OCI-LY1 (cell line): ENCODE measurements around the gene PAK5.

Source experiments
- H2AFZ ChIP-seq: fragments of 200-600 bp; sonication (generic), shearing (Covaris generic); 2 replicates; pipeline ENCODE4 v1.6.0; 2014; ENCODE audit warnings: antibody characterized with exemption, mild to moderate bottlenecking, low read length
- H3F3A ChIP-seq: fragments of 200-600 bp; sonication (generic), shearing (Covaris generic); 2 replicates; pipeline ENCODE4 v1.6.0; 2014; ENCODE audit warnings: mild to moderate bottlenecking, antibody characterized with exemption, low read length, moderate library complexity; ENCODE audit not compliant: insufficient read depth
- H3K27ac ChIP-seq: fragments of 200-600 bp; sonication (generic); 2 replicates; pipeline ENCODE4 v1.5.1; 2014; ENCODE audit warnings: low read length, mixed run types, mild to moderate bottlenecking, low read depth; ENCODE audit not compliant: poor library complexity, severe bottlenecking
- H3K27me3 ChIP-seq: fragments of 200-600 bp; sonication (generic); 2 replicates; pipeline ENCODE4 v1.6.0; 2014; ENCODE audit warnings: antibody characterized with exemption, mild to moderate bottlenecking, low read length, moderate library complexity; ENCODE audit not compliant: insufficient read depth
- H3K36me3 ChIP-seq: fragments of 200-600 bp; sonication (generic); 2 replicates; pipeline ENCODE4 v1.6.1; 2014; ENCODE audit warnings: mild to moderate bottlenecking, antibody characterized with exemption, low read length, moderate library complexity, mixed read lengths; ENCODE audit not compliant: insufficient read depth
- H3K4me1 ChIP-seq: fragments of 200-600 bp; sonication (generic); 2 replicates; pipeline ENCODE4 v1.5.1; 2014; ENCODE audit warnings: mild to moderate bottlenecking, low read length, moderate library complexity; ENCODE audit not compliant: insufficient read depth, severe bottlenecking
- H3K4me2 ChIP-seq: fragments of 200-600 bp; sonication (generic), shearing (Covaris generic); 2 replicates; pipeline ENCODE4 v1.6.1; 2014; ENCODE audit warnings: low read length
- H3K4me3 ChIP-seq: fragments of 200-600 bp; sonication (generic); 2 replicates; pipeline ENCODE4 v1.5.1; 2014; ENCODE audit warnings: low read length, low read depth, mild to moderate bottlenecking, mixed read lengths; ENCODE audit not compliant: poor library complexity, severe bottlenecking
- H3K79me2 ChIP-seq: fragments of 200-600 bp; shearing (Covaris generic); 2 replicates; pipeline ENCODE4 v1.6.1; 2016; ENCODE audit warnings: mixed run types, low read length, mixed read lengths; ENCODE audit not compliant: insufficient read depth
- H3K9ac ChIP-seq: fragments of 200-600 bp; sonication (generic), shearing (Covaris generic); 2 replicates; pipeline ENCODE4 v1.6.1; 2014; ENCODE audit warnings: mild to moderate bottlenecking, low read length, mixed read lengths
- H3K9me2 ChIP-seq: fragments of 200-600 bp; sonication (generic), shearing (Covaris generic); 2 replicates; pipeline ENCODE4 v1.6.1; 2014; ENCODE audit warnings: low read depth, mild to moderate bottlenecking, low read length, mixed read lengths
- H3K9me3 ChIP-seq: fragments of 200-600 bp; shearing (Covaris generic); 2 replicates; pipeline ENCODE4 v1.6.1; 2014; ENCODE audit warnings: low read length, mixed read lengths
- H4K20me1 ChIP-seq: fragments of 200-600 bp; sonication (generic), shearing (Covaris generic); 2 replicates; pipeline ENCODE4 v1.6.0; 2016; ENCODE audit warnings: mild to moderate bottlenecking, low read length; ENCODE audit not compliant: insufficient read depth
- EZH2 ChIP-seq: fragments of 200-600 bp; sonication (generic), shearing (Covaris generic); IDR thresholded peaks from 2 replicates; pipeline ENCODE4 v1.8.0; 2017; ENCODE audit warnings: borderline replicate concordance, mixed run types, mild to moderate bottlenecking, antibody characterized with exemption, low read length, moderate library complexity, mixed read lengths
- TF ChIP-seq, protein P1 (sequence below): fragments of 200-600 bp; sonication (generic), shearing (Covaris generic); IDR thresholded peaks from 2 replicates; pipeline ENCODE4 v1.5.1; 2017; ENCODE audit warnings: mild to moderate bottlenecking, antibody characterized with exemption, low read length, moderate library complexity, mixed read lengths

PAK5 gene

DNA sequence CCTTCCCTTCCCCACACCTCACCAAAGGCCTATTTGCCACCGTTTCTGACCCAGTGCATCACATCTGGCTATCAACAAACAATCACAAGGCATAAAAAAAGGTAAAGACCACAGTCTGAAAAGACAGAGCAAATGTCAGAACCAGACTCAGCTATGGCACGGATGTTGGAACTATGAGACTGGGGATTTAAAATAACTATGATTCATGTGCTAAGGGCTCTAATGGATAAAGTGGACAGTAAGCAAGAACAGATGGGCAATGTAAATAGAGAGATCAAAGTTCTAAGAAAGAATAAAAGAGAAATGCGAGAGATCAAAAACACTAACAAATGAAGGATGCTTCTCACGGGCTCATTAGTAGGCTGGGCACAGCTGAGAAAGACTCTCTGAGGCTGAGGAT is 225.0 kb downstream of the PAK5 start:
- Histone ChIP-seq H3K4me3 (no peak overlapping the region), H3K36me3 (no peaks in the 10 kb centered on the region), H2AFZ (no peak overlapping the region), H3K9ac (no peak overlapping the region), H3F3A (no peaks in the 10 kb centered on the region), H4K20me1 (no peaks in the 10 kb centered on the region), H3K4me1 (peaks cover 14% of the 10 kb centered on the region), H3K9me2 (no peaks in the 10 kb centered on the region), H3K79me2 (no peaks in the 10 kb centered on the region), H3K27me3 (no peaks in the 10 kb centered on the region), H3K27ac (no peak overlapping the region), H3K4me2 (no peak overlapping the region), H3K9me3 (no peaks in the 10 kb centered on the region)
- TF ChIP-seq EZH2: no peak
- TF ChIP-seq, protein P1, sequence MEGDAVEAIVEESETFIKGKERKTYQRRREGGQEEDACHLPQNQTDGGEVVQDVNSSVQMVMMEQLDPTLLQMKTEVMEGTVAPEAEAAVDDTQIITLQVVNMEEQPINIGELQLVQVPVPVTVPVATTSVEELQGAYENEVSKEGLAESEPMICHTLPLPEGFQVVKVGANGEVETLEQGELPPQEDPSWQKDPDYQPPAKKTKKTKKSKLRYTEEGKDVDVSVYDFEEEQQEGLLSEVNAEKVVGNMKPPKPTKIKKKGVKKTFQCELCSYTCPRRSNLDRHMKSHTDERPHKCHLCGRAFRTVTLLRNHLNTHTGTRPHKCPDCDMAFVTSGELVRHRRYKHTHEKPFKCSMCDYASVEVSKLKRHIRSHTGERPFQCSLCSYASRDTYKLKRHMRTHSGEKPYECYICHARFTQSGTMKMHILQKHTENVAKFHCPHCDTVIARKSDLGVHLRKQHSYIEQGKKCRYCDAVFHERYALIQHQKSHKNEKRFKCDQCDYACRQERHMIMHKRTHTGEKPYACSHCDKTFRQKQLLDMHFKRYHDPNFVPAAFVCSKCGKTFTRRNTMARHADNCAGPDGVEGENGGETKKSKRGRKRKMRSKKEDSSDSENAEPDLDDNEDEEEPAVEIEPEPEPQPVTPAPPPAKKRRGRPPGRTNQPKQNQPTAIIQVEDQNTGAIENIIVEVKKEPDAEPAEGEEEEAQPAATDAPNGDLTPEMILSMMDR: no peak

DNA sequence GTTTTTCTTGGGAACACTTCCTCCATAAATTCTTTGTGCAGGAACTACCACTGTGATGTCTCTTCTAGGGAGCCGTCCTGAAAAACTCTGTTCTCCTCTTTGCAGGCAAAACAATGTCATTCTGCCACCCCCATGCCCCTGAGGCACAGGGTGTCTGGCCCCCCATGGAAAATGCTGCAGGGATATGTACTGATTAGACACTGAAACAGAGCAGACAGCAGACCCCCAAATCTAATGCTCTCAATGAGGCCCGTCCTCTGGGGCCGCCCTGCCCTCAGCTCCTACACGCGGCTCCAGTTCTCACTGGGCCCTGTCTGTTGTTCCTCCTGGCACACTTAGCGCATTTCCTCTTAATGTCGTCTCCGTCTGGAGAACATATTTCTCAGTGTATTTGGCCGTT is 227.0 kb downstream of the PAK5 start:
- Histone ChIP-seq H3K27ac (no peak overlapping the region), H3K4me2 (no peak overlapping the region), H3K4me3 (no peak overlapping the region), H3K27me3 (no peaks in the 10 kb centered on the region), H3K36me3 (no peaks in the 10 kb centered on the region), H3K9me3 (no peaks in the 10 kb centered on the region), H3K79me2 (no peaks in the 10 kb centered on the region), H4K20me1 (no peaks in the 10 kb centered on the region), H2AFZ (no peak overlapping the region), H3K4me1 (peaks cover 14% of the 10 kb centered on the region), H3K9me2 (no peaks in the 10 kb centered on the region), H3K9ac (no peak overlapping the region), H3F3A (no peaks in the 10 kb centered on the region)
- TF ChIP-seq, protein P1: no peak
- TF ChIP-seq EZH2: no peak

DNA sequence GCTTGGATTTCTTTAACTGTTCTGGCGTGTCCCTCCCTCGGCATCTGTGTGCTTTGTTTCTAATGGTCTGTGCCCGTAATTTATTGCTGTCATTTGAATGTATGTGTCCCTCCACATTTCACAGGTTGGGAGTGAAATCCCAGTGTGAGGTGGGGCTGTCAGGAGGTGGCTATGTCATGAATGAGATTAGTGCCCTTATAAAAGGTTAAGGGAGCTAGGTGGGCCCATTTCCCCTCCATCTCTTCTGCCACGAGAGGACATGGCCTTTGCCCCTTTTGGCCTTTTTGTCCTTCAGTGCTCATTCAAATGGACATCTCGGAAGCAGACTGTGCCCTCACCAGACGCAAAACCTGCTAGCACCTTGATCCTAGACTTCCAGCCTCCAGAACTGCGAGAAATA is 228.2 kb downstream of the PAK5 start:
- H4K20me1 ChIP-seq: no peaks in the 10 kb centered on the region
- no peaks in the 10 kb centered on the region for H3K9me2 ChIP-seq
- peaks cover 2% of the 10 kb centered on the region for H3K4me1 ChIP-seq
- TF ChIP-seq EZH2: no peak
- TF ChIP-seq, protein P1: no peak
- no peaks in the 10 kb centered on the region for H3F3A ChIP-seq
- no peaks in the 10 kb centered on the region for H3K9me3 ChIP-seq
- no peak overlapping the region for H3K27ac ChIP-seq
- H3K27me3 ChIP-seq: no peaks in the 10 kb centered on the region
- no peak overlapping the region for H3K4me3 ChIP-seq
- H3K4me2 ChIP-seq: no peak overlapping the region
- H3K9ac ChIP-seq: no peak overlapping the region
- no peak overlapping the region for H2AFZ ChIP-seq
- H3K79me2 ChIP-seq: no peaks in the 10 kb centered on the region
- no peaks in the 10 kb centered on the region for H3K36me3 ChIP-seq
